SK-N-SH (cell line): ENCODE measurements around the gene CFDP1. TPM values are rescaled to one million over a fixed set of nuclear protein-coding genes. Genes with fewer than 3 reads are reported as not detected.

Experiments
- CTCF ChIA-PET: fragments of 300-600, 350-600 bp; formaldehyde crosslinking; extraction: SDS; loops from one replicate; lab custom pipeline; 2021; lab: Yijun Ruan, JAX
- POLR2A ChIA-PET: fragments of 350-600 bp; sonication (Branson Sonifier 250); formaldehyde crosslinking; extraction: SDS; loops from one replicate; lab custom pipeline; 2020; ENCODE audit warnings: antibody characterized with exemption, inconsistent platforms; lab: Yijun Ruan, JAX
- DNase-seq: peaks from one replicate; pipeline ENCODE4 v3.0.0; 2012
- H2AFZ ChIP-seq: fragments of 200-600 bp; sonication (generic); 2 replicates; pipeline ENCODE4 v1.8.1; 2016; ENCODE audit warnings: antibody characterized with exemption, mild to moderate bottlenecking, low read depth
- H3F3A ChIP-seq: fragments of 200-600 bp; sonication (generic); replicated peaks from 2 replicates; pipeline ENCODE3; 2016; ENCODE audit warnings: antibody characterized with exemption, mild to moderate bottlenecking; ENCODE audit not compliant: insufficient read depth
- H3K27ac ChIP-seq, 2 experiments: fragments of 200-500 bp in 1 of 2; fragments of 200-600 bp in 1 of 2; sonication (Bioruptor generic) in 1 of 2; sonication (generic), shearing (Covaris generic) in 1 of 2; 2 replicates each; pipeline versions ENCODE4 v1.5.1 to v1.6.1; 2014 to 2016; ENCODE audit warnings: low read depth in 2 of 2, inconsistent platforms in 1 of 2, low read length in 1 of 2, mild to moderate bottlenecking in 1 of 2, mixed read lengths in 1 of 2
- H3K27me3 ChIP-seq: fragments of 200-600 bp; sonication (generic), shearing (Covaris generic); 2 replicates; pipeline ENCODE4 v1.6.1; 2016; ENCODE audit warnings: mixed run types; ENCODE audit not compliant: insufficient read depth
- H3K36me3 ChIP-seq, 2 experiments: fragments of 200-500 bp in 1 of 2; fragments of 200-600 bp in 1 of 2; sonication (Bioruptor generic) in 1 of 2; sonication (generic) in 1 of 2; replicated peaks in 1 of 2; 2 replicates each; pipeline versions ENCODE3 to v1.5.1; 2014 to 2016; ENCODE audit warnings: low read length in 1 of 2, mild to moderate bottlenecking in 1 of 2; ENCODE audit not compliant: insufficient read depth in 2 of 2, control insufficient read depth in 1 of 2
- H3K4me1 ChIP-seq, 2 experiments: fragments of 200-500 bp in 1 of 2; fragments of 200-600 bp in 1 of 2; sonication (Bioruptor generic) in 1 of 2; sonication (generic), shearing (Covaris generic) in 1 of 2; 2 replicates each; pipeline versions ENCODE4 v1.5.1 to v1.6.1; 2014 to 2016; ENCODE audit warnings: low read depth in 1 of 2, low read length in 1 of 2, mixed run types in 1 of 2; ENCODE audit not compliant: insufficient read depth in 2 of 2, control insufficient read depth in 1 of 2
- H3K4me2 ChIP-seq: fragments of 200-600 bp; sonication (generic), shearing (Covaris generic); 2 replicates; pipeline ENCODE4 v1.6.1; 2017; ENCODE audit warnings: mixed run types
- H3K4me3 ChIP-seq, 2 experiments: fragments of 200-500 bp in 1 of 2; fragments of 200-600 bp in 1 of 2; sonication (Bioruptor generic) in 1 of 2; sonication (generic), shearing (Covaris generic) in 1 of 2; 2 replicates each; pipeline versions ENCODE4 v1.5.1 to v1.8.1; 2014 to 2016; ENCODE audit warnings: low read depth in 2 of 2, inconsistent platforms in 1 of 2, low read length in 1 of 2, mild to moderate bottlenecking in 1 of 2, mixed read lengths in 1 of 2, moderate library complexity in 1 of 2
- H3K79me2 ChIP-seq: fragments of 200-600 bp; sonication (generic); 2 replicates; pipeline ENCODE4 v1.8.1; 2017; ENCODE audit warnings: mild to moderate bottlenecking; ENCODE audit not compliant: insufficient read depth
- H3K9ac ChIP-seq: fragments of 200-600 bp; sonication (generic); 2 replicates; pipeline ENCODE4 v1.6.1; 2017; ENCODE audit warnings: mixed run types
- H3K9me2 ChIP-seq: fragments of 200-600 bp; sonication (generic); 2 replicates; pipeline ENCODE4 v1.6.1; 2017; ENCODE audit warnings: mixed run types
- H3K9me3 ChIP-seq: fragments of 200-600 bp; sonication (generic); 2 replicates; pipeline ENCODE4 v1.6.1; 2017; ENCODE audit warnings: mixed run types, mild to moderate bottlenecking, moderate library complexity
- H4K20me1 ChIP-seq: fragments of 200-600 bp; sonication (generic); 2 replicates; pipeline ENCODE4 v1.6.1; 2017; ENCODE audit warnings: mild to moderate bottlenecking, mixed run types; ENCODE audit not compliant: insufficient read depth
- CHD2 ChIP-seq: fragments of 150-350 bp; IDR thresholded peaks from 2 replicates; pipeline ENCODE4 v1.6.1; 2018; ENCODE audit warnings: low read length; ENCODE audit not compliant: partially characterized antibody
- FOSL2 ChIP-seq: IDR thresholded peaks from 2 replicates; pipeline ENCODE4 v1.4.0; 2012; ENCODE audit warnings: low read depth, mild to moderate bottlenecking, moderate library complexity, borderline replicate concordance
- MEF2A ChIP-seq: IDR thresholded peaks from 2 replicates; pipeline ENCODE4 v1.4.0; 2012; ENCODE audit warnings: low read depth, borderline replicate concordance
- NRF1 ChIP-seq: IDR thresholded peaks from 2 replicates; pipeline ENCODE4 v1.6.1; 2012; ENCODE audit warnings: low read depth, mild to moderate bottlenecking, low read length
- RAD21 ChIP-seq: IDR thresholded peaks from 2 replicates; pipeline ENCODE4 v1.6.1; 2012; ENCODE audit warnings: mild to moderate bottlenecking, low read length
- REST ChIP-seq: IDR thresholded peaks from 2 replicates; pipeline ENCODE4 v1.6.1; 2012; ENCODE audit warnings: mild to moderate bottlenecking, low read depth, low read length, moderate library complexity
- RXRA ChIP-seq: IDR thresholded peaks from 2 replicates; pipeline ENCODE4 v1.4.0; 2012; ENCODE audit warnings: low read depth, mild to moderate bottlenecking, borderline replicate concordance
- WGBS: methylation state at CpG from one replicate; pipeline ENCODE4 v1.1.6; 2017; ENCODE audit warnings: low lambda C conversion rate; 5-methylcytosine and 5-hydroxymethylcytosine counted together
- polyA plus RNA-seq, 3 experiments: library from polyadenylated mRNA; depleted of rRNA; stranded (reverse); fragments of >200 nt; gene quantifications; 2 replicates each; pipeline ENCODE4 v1.2.3, GENCODE V29; 2012
- TF ChIP-seq, protein P1 (sequence below): fragments of 200-600 bp; sonication (generic); IDR thresholded peaks from 2 replicates; pipeline ENCODE4 v1.6.1; 2017; ENCODE audit warnings: antibody characterized with exemption, mild to moderate bottlenecking, moderate library complexity
- TF ChIP-seq, protein P2 (sequence below): fragments of 150-350 bp; IDR thresholded peaks from 2 replicates; pipeline ENCODE4 v1.6.1; 2017; ENCODE audit warnings: antibody characterized with exemption, low read length, low read depth, borderline replicate concordance

Gene CFDP1
- polyA plus RNA-seq, 1 of the 3 experiments (the other 2 are of a cell fraction), result 46.0 TPM

- H4K20me1 ChIP-seq, result peaks cover 92% of the 10 kb centered on the region
- H3K9me2 ChIP-seq, result no peaks in the 10 kb centered on the region
- H3K4me3 ChIP-seq, result no peak overlapping the region
- H3K36me3 ChIP-seq, result peaks cover 0 to 3% of the 10 kb centered on the region in 2 experiments
- H3K4me2 ChIP-seq, result peak overlapping the region; percentile 60
- H3K9me3 ChIP-seq, result no peaks in the 10 kb centered on the region
- H3K27me3 ChIP-seq, result no peaks in the 10 kb centered on the region
- peak overlapping the region; percentile 47; the same call in 1 of the 2 replicates for H3K9ac ChIP-seq
- H3K79me2 ChIP-seq, result peaks cover 96% of the 10 kb centered on the region
- TF ChIP-seq RAD21, result no peak
- no peak for TF ChIP-seq NRF1
- TF ChIP-seq, protein P1, sequence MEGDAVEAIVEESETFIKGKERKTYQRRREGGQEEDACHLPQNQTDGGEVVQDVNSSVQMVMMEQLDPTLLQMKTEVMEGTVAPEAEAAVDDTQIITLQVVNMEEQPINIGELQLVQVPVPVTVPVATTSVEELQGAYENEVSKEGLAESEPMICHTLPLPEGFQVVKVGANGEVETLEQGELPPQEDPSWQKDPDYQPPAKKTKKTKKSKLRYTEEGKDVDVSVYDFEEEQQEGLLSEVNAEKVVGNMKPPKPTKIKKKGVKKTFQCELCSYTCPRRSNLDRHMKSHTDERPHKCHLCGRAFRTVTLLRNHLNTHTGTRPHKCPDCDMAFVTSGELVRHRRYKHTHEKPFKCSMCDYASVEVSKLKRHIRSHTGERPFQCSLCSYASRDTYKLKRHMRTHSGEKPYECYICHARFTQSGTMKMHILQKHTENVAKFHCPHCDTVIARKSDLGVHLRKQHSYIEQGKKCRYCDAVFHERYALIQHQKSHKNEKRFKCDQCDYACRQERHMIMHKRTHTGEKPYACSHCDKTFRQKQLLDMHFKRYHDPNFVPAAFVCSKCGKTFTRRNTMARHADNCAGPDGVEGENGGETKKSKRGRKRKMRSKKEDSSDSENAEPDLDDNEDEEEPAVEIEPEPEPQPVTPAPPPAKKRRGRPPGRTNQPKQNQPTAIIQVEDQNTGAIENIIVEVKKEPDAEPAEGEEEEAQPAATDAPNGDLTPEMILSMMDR, result no peak
- TF ChIP-seq, protein P2, sequence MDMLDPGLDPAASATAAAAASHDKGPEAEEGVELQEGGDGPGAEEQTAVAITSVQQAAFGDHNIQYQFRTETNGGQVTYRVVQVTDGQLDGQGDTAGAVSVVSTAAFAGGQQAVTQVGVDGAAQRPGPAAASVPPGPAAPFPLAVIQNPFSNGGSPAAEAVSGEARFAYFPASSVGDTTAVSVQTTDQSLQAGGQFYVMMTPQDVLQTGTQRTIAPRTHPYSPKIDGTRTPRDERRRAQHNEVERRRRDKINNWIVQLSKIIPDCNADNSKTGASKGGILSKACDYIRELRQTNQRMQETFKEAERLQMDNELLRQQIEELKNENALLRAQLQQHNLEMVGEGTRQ, result no peak
- TF ChIP-seq CHD2, result no peak
- no peak for TF ChIP-seq REST
- no peak for TF ChIP-seq FOSL2
- no peak for TF ChIP-seq MEF2A
- no peak for TF ChIP-seq RXRA
- DNase-seq, result peak; percentile 48
- CTCF ChIA-PET, result interaction anchor here (1.1 to 1.3 kb wide), 2 partner anchors 11 to 55 kb away, joined by 4 read pairs; no protein-coding TSS in a partner anchor
- peaks cover 58 to 84% of the 10 kb centered on the region in 2 experiments; a peak in 3 of 4 replicates for H3K4me1 ChIP-seq
- H3F3A ChIP-seq, result peaks cover 31% of the 10 kb centered on the region
- POLR2A ChIA-PET, result interaction anchor here (1.2 kb wide), 1 partner anchor 10 kb away, joined by 5 read pairs; no protein-coding TSS in a partner anchor
- peak overlapping the region; percentile 86 to 88 for H3K27ac ChIP-seq
- WGBS, result 51% methylated on average over 4 of the region's 5 CpGs
- no peak overlapping the region for H2AFZ ChIP-seq
Measured at GRCh38 chr16:75254359-75254837, 178.9 kb downstream of the CFDP1 start.
